ENCODE data around the gene DMTF1. TPM values are rescaled to one million over a fixed set of nuclear protein-coding genes. Genes with fewer than 3 reads are reported as not detected.
"Not testable (repeated sequence)": the region's sequence is repeated elsewhere in the genome, so short reads cannot be mapped to it uniquely, and the experiment has no call there.

Gene DMTF1
- total RNA-seq, 1 donor from 2014 or later = 142 TPM

DNA sequence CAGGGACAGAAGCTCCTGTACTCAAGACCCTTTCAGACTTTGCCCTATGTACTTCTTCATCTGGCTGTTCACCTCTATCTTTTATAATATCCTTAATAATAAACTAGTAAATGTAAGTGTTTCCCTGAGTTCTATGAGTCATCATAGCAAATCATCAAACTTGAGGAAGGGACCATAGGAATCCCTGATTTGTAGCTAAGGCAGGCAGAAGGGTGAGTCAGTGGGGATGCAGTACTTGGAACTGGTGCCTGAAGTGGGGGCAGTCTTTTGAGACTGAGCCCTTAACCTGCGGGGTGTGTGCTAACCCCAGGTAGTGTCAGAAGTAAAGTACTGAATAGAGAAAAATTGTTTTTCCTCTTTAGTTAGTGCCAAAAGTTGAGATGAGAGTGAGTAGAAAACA, 73.4 kb downstream of the DMTF1 start:
- no peak for DNase-seq

DNA sequence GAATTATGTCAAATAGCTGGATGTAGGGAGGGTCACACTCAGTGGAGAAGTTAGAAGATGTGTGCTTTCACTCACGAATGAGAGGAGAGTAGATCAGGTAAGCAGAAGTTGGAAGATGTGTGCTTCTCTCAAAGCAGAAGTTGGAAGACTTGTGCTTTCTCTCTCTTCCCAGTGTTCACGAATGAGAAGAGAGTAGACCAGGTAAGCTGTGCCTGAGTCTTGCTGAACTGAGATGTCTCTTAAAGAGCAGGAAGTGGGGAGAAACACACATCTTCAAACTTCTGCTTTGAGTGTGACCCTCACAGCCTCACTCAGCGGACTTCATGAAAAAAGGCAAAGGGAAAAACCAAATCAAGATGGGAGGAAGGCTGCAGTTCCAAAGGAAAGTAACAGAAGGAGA, 74.2 kb downstream of the DMTF1 start:
- DNase-seq = no peak

- DNase-seq = peak; percentile 70
These were observed 79.0 kb downstream of the DMTF1 start for GRCh38 chr7:87231258-87231657.

DNA sequence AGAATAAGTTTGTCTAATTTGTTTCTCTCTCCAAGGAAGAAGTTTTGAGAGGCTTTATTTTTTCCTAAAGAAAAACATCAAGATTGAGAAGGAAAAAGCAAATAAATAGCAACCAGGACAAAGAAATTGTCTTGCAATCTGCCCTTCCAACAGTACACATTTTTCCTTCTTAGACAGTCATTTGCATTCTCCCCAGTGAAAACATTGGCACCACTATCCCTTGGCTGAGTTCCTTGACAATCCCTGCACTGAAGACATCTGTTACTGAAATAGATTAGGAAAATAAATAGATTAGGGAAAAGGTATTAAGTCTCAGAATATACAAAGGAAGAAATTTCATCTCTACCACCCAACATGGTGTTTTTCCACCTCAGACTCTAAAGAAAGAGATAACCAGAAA, 79.5 kb downstream of the DMTF1 start:
- DNase-seq = peak; percentile 69

GRCh38 chr7:87234949-87235348, 82.7 kb downstream of the DMTF1 start:
- DNase-seq = no peak

DNA sequence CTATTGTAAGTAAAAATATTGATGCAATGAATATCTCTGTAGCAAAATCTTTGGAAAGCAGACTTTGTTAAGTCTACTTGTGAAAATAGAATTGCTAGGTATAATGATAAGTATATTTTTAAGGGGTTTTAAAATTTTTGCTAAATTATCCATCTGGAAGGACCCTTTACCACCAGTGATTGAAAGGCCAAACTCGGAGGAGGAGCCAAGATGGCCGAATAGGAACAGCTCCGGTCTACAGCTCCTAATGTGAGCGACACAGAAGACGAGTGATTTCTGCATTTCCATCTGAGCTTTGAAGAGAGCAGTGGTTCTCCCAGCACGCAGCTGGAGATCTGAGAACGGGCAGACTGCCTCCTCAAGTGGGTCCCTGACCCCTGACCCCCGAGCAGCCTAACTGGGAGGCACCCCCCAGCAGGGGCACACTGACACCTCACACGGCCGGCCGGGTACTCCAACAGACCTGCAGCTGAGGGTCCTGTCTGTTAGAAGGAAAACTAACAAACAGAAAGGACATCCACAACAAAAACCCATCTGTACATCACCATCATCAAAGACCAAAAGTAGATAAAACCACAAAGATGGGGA, 86.3 kb downstream of the DMTF1 start:
- not testable (repeated sequence) for DNase-seq

DNA sequence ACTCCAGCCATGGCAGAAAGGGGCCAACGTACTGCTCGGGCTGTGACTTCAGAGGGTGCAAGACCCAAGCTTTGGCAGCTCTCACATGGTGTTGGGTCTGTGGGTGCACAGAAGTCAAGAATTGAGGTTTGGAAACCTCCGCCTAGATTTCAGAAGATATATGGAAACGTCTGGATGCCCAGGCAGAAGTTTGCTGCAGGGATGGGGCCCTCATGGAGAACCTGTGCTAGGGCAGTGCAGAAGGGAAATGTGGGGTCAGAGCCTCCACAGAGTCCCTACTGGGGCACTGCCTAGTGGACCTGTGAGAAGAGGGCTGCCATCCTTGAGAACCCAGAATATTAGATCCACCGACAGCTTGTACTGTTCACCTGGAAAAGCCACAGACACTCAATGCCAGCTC, 93.4 kb downstream of the DMTF1 start:
- DNase-seq = not testable (repeated sequence)

Small RNA genes within 50 kb of the gene (small RNA-seq; reads per million reads assigned to genes)
- not detected for gene RF00019 (ENCODE audit: low replicate concordance)
- gene RF02271 (ENCODE audit: low replicate concordance) = not detected

Other genes with a start within 250 kb of the DMTF1 start
- gene ELAPOR2, start 92.8 kb upstream of the DMTF1 start, total RNA-seq = 13.8 TPM
- gene TMEM243, start 67.3 kb downstream of the DMTF1 start, total RNA-seq = 29.2 TPM
- 30.4 TPM for gene CROT, start 193.2 kb downstream of the DMTF1 start, total RNA-seq

Data from tongue (tissue), 3 donors.